Choroid plexus epithelial cell (primary cell): ENCODE data around the gene TECPR2.

Source experiments
- DNase-seq: peaks from one replicate; pipeline ENCODE4 v3.0.0-alpha.2; 2010; ENCODE audit warnings: low read depth
- H3K4me3 ChIP-seq: 2 replicates; pipeline ENCODE4 v1.5.1; 2011; ENCODE audit warnings: low read depth, mild to moderate bottlenecking, control low read depth, low read length, moderate library complexity
- TF ChIP-seq, protein P1 (sequence below): conservative IDR thresholded peaks from 2 replicates; pipeline ENCODE4 v1.5.1; 2011; ENCODE audit warnings: low read depth, mild to moderate bottlenecking, control low read depth, inconsistent platforms, low read length, moderate library complexity

TECPR2 gene

DNA sequence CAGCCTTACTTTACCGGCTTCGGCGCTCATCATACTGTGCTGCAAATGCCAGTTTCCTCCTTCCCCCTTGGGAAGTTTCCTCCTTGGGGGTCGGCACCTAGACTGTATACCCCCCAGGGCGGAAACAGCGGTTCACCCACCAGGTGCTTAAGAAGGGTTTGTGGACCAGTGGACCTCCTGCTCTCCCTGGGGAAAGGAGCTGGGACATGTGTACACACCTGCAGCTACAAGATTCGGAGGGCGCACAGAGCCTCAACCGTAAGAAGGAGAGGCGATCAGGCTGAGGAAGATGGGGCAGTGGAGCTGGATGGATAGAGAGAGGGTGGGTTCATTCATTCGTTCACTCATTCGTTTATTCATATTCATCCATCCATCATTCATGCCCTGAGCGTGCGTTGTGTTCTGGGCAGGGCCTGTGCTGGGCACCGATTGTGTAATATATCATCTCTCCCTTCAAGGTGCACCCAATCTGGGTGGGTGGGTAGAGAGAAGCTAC is 43.9 kb upstream of the TECPR2 start:
- TF ChIP-seq, protein P1, sequence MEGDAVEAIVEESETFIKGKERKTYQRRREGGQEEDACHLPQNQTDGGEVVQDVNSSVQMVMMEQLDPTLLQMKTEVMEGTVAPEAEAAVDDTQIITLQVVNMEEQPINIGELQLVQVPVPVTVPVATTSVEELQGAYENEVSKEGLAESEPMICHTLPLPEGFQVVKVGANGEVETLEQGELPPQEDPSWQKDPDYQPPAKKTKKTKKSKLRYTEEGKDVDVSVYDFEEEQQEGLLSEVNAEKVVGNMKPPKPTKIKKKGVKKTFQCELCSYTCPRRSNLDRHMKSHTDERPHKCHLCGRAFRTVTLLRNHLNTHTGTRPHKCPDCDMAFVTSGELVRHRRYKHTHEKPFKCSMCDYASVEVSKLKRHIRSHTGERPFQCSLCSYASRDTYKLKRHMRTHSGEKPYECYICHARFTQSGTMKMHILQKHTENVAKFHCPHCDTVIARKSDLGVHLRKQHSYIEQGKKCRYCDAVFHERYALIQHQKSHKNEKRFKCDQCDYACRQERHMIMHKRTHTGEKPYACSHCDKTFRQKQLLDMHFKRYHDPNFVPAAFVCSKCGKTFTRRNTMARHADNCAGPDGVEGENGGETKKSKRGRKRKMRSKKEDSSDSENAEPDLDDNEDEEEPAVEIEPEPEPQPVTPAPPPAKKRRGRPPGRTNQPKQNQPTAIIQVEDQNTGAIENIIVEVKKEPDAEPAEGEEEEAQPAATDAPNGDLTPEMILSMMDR, result no peak
- no peak for DNase-seq
- peak overlapping the region; percentile 81 for H3K4me3 ChIP-seq

DNA sequence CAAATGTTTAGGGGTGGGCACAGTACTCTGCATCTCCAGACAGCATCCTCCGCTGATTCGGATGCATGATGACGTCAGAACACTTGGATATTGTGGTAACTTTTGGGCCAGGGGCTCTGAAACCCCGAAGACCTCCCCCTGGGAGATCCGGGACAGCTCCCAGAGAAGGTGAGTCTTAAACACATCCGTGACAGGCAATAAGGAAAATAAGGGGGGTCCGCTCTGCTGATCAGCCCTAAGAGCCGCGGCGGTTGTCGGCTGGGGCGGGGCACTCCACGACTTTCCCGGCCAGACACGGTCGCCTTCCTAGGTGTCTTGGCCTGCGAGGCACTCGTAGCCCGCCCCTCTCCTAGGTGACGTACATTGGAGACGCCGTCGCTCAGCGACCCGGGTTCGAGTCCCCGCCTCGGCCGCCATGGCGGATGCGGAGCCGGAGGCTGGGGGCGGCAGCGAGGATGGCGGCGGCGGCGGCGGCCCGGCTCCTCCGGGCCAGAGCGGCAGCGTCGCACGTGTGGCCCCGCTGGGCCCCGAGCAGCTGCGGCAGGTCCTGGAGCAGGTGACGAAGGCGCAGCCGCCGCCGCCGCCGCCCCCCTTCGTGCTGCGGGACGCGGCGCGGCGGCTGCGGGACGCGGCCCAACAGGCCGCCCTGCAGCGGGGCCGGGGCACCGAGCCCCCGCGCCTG is 43.2 kb upstream of the TECPR2 start, which contains the start of gene ZNF839:
ZNF839 (plus strand) TSS at position 396 of the 682 bp plus-strand sequence; CDS start at position 416, 20 bp downstream.
- peak within 1 kb of the TSS; percentile 81 for H3K4me3 ChIP-seq

DNA sequence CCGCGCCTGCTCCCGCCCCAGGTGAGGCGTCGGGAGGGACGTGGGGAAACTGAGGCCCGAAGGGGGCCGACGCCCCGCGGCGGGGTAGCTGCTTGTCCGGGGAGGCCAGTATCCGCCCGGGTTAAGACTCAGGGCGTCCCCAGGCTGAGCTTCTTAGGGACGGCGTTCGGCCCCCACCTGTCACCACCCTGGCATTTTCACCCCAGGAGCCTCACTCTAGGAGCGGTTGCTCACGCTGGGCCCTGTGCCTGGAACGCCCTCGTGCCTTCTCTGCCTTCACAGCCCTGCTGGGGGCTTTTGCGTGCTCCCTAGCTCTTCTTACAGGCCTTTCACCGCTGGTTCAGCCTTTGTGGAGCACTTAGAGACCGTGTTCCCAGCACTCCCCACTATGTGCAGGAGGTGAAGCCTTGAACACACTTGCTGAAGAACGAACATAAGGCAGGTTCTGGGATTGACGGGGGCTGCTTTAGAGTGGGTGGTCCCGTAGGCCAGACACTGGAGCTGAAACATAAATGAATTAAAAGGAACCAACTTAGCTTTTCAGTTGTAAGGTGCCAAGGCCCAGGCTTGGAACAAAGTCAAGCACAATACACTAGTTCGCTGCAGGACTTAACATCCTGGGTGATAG is 42.6 kb upstream of the TECPR2 start:
- TF ChIP-seq, protein P1, result no peak
- peak; percentile 75 for DNase-seq
- H3K4me3 ChIP-seq, result peak overlapping the region; percentile 81

More for the DNA sequence above, 43.2 kb upstream of the TECPR2 start, which contains the start of gene ZNF839:
- TF ChIP-seq, protein P1, result no peak
- peak; percentile 92 for DNase-seq

DNA sequence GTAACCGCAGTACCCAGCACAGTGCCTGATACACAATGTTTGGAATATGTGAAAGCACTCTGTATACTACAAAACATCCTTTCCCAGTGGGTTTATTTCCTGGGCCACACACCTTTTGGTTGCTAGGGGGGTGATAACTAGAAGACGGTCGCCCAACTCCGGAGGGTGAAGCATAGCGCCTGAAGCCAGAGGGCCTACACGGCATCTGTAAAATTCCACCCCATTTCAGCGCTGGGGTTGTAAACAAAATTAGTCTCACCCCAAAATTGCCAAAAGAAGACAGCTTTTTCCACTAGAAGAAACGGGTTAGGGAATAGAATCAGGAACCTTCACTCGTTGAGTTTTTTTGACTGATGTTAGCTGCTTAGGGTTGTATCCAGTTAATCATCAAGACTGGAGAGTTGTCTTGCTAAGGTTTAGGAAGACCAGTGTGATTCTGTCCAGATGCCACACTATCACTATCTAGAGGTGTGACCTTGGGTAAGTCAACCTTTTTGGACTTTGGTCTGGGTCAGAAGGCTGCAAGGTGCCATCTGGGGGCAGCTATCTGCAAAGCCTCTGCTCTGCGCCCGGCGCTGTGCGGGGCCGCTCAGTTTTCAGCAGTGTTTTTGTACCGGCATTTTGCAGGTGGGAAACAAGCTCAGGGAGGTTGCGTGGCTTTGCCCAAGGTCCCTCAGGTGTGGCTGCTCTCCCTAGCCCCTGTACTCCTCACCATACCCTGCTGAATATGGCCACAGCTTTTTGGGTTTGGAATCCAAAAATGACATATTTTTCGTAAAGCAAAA is 41.9 kb upstream of the TECPR2 start:
- peak overlapping the region; percentile 81 for H3K4me3 ChIP-seq
- no peak for DNase-seq

DNA sequence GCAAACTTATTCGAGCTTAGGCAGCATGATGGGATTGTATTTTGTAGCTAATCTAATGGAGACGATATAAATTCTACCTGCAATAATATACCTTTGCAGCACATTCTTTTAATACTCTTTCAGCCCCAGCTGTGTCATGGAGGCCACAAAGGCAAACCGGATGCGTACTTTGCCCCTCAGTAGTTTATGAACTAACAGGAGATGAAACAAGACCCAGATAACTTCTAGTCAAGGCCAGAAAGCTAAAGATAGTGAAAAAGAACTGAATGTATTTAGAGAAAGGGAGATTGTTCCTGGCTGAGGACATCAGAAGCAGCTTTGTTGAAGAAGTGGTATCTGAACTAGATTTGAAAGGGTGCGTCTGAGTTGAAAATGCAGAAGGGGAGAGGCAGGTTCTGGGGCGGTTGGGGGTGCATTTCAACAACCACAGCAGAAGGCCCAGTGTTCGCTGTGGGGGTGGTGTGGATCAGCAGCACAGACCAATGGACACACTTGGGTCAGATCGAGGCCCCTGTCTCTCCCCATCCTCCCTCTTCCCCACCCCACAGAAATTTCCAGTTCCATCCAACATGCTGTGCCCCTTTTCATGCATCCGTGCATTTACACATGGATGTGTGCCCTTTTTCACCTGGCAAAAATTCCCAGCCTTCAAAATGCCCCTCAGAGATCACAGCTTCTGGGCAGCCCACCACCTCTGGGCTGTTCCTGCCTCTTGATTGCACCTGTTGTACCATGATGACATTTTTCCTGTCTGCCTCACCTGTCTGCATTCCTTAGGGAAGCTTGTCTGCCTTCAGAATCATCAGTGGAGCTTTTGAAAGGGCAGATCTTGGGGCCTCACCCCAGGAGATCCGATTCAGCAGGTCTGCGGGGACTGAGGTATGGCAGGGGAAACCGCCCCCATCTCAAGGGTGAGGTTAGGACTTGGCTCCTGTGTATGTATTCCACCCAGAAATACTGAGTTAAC is 41.0 kb upstream of the TECPR2 start:
- TF ChIP-seq, protein P1, result no peak
- no peak overlapping the region for H3K4me3 ChIP-seq

More for the DNA sequence above, 41.9 kb upstream of the TECPR2 start:
- TF ChIP-seq, protein P1, result no peak

DNA sequence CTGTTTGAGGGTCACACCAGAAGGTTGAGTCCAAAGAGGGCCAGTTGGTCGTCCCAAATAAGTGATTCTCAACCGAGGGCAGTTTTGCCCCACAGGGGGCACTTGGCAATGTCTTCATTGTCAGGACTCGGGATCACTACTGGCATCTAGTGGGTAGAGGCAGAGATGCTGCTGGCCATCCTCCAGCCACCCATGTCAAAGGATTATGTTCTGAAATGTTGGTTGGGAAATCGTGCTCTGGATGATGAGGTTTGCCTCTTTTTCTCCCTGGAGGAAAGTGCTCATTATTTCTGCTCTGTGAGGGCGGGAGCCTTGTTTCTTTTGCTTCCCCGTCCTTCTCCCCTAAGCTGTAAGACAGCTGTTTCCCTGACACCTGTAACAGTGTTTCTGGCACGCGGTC is 39.6 kb upstream of the TECPR2 start:
- TF ChIP-seq, protein P1, result peak; percentile 76
- H3K4me3 ChIP-seq, result no peak overlapping the region
- DNase-seq, result peak; percentile 91

More for the DNA sequence above, 41.0 kb upstream of the TECPR2 start:
- DNase-seq, result no peak
